Stimulated activated naive B cell treated with anti-CD40 and anti-IgM and Interleukin-4, amounts not matched to agents 10 μg/mL and 1 μg/mL and 100 μg/mL, for 72 hours (primary cell): ENCODE results near the gene SMAD6.

ENCODE experiments used
- ATAC-seq, 2 donors: fragments of 150-1000 bp; cut with Tn5 transposase; replicated peaks; 2 replicates each; pipeline ENCODE4 v1.10.0; 2021; ENCODE audit warnings: moderate library complexity in 1 of 2
- DNase-seq: peaks from one replicate; pipeline ENCODE4 v3.0.0; 2021
- H3K27ac Mint-ChIP-seq: one replicate; pipeline ENCODE4 v1.8.0; 2022; ENCODE audit warnings: mild to moderate bottlenecking, mixed read lengths
- H3K27me3 Mint-ChIP-seq, 2 donors: one replicate each; pipeline ENCODE4 v1.8.0; 2022; ENCODE audit warnings: mixed read lengths in 2 of 2
- H3K36me3 Mint-ChIP-seq, 2 donors: one replicate each; pipeline ENCODE4 v1.8.0; 2022; ENCODE audit warnings: mixed read lengths in 2 of 2, mild to moderate bottlenecking in 1 of 2
- H3K4me1 Mint-ChIP-seq, 2 donors: one replicate each; pipeline ENCODE4 v1.8.0; 2022; ENCODE audit warnings: mixed read lengths in 2 of 2, mild to moderate bottlenecking in 1 of 2
- H3K4me3 Mint-ChIP-seq, 2 donors: one replicate each; pipeline ENCODE4 v1.8.0; 2022; ENCODE audit warnings: mild to moderate bottlenecking in 2 of 2, mixed read lengths in 2 of 2, moderate library complexity in 1 of 2
- H3K9me3 Mint-ChIP-seq, 2 donors: one replicate each; pipeline ENCODE4 v1.8.0; 2022; ENCODE audit warnings: mixed read lengths in 2 of 2, mild to moderate bottlenecking in 1 of 2

Gene SMAD6

GRCh38 chr15:66715181-66715624 lies 13.2 kb downstream of the SMAD6 start:
- no peak for ATAC-seq
- no peak for DNase-seq
- peaks cover 7 to 25% of the 10 kb centered on the region in 2 donors for H3K4me1 Mint-ChIP-seq
- no peak overlapping the region for H3K4me3 Mint-ChIP-seq
- no peak overlapping the region for H3K27ac Mint-ChIP-seq
- no peaks in the 10 kb centered on the region for H3K36me3 Mint-ChIP-seq
- peaks cover 34 to 38% of the 10 kb centered on the region in 2 donors for H3K27me3 Mint-ChIP-seq
- no peaks in the 10 kb centered on the region for H3K9me3 Mint-ChIP-seq

DNA sequence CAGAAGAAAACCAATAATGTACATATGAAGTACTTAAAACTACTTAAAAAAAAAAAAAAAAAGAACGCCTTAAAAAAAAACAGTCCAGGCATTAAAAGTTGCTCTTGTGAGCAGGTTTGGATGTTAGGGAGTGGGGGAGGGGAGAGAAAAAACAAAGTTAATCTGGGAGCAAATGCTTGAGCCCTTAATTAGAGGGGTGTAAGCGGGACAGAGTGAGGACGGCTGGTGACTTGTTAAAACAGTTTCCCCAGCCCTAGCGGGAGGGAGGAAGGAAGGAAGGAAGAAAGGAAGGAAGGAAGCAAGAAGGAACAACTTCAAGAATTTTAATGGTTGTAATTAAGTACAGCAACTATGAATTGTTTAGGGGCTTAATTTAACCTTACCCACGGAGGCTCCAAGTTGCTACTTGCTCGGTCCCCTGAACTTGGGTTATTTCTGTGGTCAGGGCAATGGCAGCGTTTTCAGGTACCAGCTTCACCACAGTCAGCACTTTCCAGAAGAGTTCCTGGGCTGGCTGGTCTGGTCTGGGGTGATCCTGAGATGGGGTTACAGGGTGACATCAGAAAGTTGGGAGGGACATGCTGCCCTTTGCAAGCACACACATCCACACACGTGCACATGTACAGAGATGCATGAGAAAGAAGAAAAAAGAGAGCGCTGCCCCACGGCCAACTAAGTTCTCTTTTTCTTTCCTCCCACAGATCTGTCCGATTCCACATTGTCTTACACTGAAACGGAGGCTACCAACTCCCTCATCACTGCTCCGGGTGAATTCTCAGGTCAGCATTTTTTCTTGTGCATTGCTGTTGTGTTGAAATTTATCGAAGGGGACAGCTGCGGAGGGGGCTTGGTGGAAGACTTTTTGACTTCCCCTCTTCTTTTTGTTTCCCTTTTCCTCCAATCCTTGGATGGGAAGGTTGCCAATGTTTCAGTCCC lies 14.0 kb downstream of the SMAD6 start:
- H3K27ac Mint-ChIP-seq, result no peak overlapping the region
- no peaks in the 10 kb centered on the region for H3K9me3 Mint-ChIP-seq
- H3K4me3 Mint-ChIP-seq, result no peak overlapping the region
- peaks cover 9 to 25% of the 10 kb centered on the region in 2 donors for H3K4me1 Mint-ChIP-seq
- H3K27me3 Mint-ChIP-seq, result peaks cover 38 to 40% of the 10 kb centered on the region in 2 donors
- H3K36me3 Mint-ChIP-seq, result no peaks in the 10 kb centered on the region
- DNase-seq (no peak), ATAC-seq (no peak)

GRCh38 chr15:66716656-66717020 lies 14.6 kb downstream of the SMAD6 start:
- Mint-ChIP-seq H3K4me3 (no peak overlapping the region), H3K36me3 (no peaks in the 10 kb centered on the region), H3K4me1 (peaks cover 9 to 25% of the 10 kb centered on the region in 2 donors), H3K9me3 (no peaks in the 10 kb centered on the region), H3K27me3 (peaks cover 41 to 46% of the 10 kb centered on the region in 2 donors), H3K27ac (no peak overlapping the region)
- ATAC-seq (no peak), DNase-seq (no peak)

GRCh38 chr15:66718220-66718988 lies 16.4 kb downstream of the SMAD6 start:
- H3K4me1 Mint-ChIP-seq, result peaks cover 9 to 19% of the 10 kb centered on the region in 2 donors
- H3K36me3 Mint-ChIP-seq, result no peaks in the 10 kb centered on the region
- no peak for DNase-seq
- no peak overlapping the region for H3K27ac Mint-ChIP-seq
- H3K27me3 Mint-ChIP-seq, result peaks cover 49 to 53% of the 10 kb centered on the region in 2 donors
- ATAC-seq, result no peak
- no peaks in the 10 kb centered on the region for H3K9me3 Mint-ChIP-seq
- H3K4me3 Mint-ChIP-seq, result no peak overlapping the region

GRCh38 chr15:66719471-66719870 lies 17.4 kb downstream of the SMAD6 start:
- Mint-ChIP-seq H3K9me3 (no peaks in the 10 kb centered on the region), H3K4me3 (no peak overlapping the region), H3K36me3 (no peaks in the 10 kb centered on the region), H3K27ac (no peak overlapping the region), H3K27me3 (peaks cover 57 to 59% of the 10 kb centered on the region in 2 donors), H3K4me1 (peaks cover 3 to 8% of the 10 kb centered on the region in 2 donors)
- DNase-seq (no peak), ATAC-seq (no peak)

DNA sequence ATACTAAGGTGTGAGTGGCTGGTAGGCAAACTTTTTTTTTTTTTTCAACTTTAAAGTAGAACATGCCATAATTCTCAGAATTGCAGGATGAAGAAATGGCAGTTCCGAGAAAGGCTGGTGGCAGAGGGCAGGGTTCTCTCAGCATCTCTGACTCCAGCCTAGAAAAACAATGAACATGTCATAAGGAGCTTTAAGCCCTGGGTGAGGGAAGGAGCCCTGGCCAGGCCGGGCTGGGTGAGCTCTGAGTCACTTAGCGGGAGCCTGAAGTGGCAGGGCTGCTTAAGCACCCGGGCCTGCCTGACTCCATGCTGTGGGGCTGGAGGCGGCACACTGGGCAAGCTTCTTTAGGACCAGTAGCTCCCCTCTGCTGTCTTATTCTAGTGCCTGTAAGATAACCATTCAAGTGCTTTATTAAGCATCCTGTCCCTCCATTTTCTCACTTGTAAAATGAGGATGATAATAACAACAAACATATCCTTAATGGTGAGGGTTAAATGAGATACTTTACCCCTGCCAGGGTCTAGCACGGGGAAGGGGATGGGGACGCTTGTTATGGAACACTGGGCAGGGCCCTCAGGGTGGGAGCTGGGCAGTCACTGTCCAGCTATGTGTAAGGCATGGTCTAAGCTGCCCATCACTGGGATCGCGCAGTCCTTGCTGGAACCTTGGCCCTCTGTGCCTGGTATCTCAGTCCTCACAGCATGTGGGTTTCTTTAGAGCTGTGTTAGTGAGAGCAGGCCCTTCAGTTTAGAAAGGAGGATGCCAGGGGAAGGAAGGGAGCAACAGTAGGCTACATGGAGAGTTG lies 18.4 kb downstream of the SMAD6 start:
- Mint-ChIP-seq H3K4me3 (no peak overlapping the region), H3K27ac (no peak overlapping the region), H3K36me3 (no peaks in the 10 kb centered on the region), H3K4me1 (peaks cover 2 to 5% of the 10 kb centered on the region in 2 donors), H3K9me3 (no peaks in the 10 kb centered on the region), H3K27me3 (peaks cover 57 to 59% of the 10 kb centered on the region in 2 donors)
- ATAC-seq (no peak), DNase-seq (no peak)

DNA sequence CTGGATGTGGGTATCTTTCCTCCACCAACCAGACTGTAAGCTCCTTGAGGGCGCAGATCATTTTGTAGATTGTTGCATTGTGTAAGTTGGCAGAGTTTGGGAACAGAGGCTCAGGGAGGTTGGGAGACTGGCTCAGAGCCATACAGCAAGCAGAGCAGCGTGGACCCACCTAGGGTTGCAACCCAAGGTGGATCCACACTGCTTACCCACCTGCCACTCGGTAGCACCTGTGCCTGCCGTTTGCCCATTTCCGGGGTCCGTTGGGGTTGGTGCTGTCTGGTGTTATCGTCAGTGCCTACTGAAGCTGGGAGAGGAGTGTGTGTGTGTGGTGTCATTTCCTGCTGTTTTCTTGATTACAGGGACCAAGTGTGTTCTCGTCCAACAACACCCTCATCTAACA lies 19.0 kb downstream of the SMAD6 start:
- H3K27ac Mint-ChIP-seq, result no peak overlapping the region

DNA sequence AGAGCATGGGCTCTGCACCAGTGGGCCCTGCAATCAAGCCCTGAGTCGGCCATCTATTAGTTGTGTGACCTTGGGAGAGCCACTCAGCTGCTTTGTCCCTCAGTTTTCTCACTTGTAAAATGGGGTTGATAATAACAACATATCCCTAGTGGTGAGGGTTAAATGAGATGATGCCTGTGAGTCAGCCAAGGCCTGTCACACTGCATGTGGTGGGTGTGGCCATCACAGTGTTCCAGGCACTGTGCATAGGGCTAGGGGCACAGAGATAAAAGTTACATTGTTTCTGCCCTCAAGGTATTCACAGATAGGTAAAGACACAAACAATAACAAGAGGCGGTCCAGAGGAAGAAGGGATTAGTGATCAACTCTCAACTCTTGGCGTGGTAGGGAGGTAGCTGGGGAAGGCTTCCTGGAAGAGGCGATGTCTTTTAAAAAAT lies 19.5 kb downstream of the SMAD6 start:
- Mint-ChIP-seq H3K36me3 (no peaks in the 10 kb centered on the region), H3K27ac (no peak overlapping the region), H3K4me3 (no peak overlapping the region), H3K9me3 (no peaks in the 10 kb centered on the region), H3K4me1 (peaks cover 0 to 2% of the 10 kb centered on the region in 2 donors), H3K27me3 (peaks cover 46 to 50% of the 10 kb centered on the region in 2 donors)
- DNase-seq (no peak), ATAC-seq (no peak)

More for the DNA sequence above, 19.0 kb downstream of the SMAD6 start:
- H3K36me3 Mint-ChIP-seq, result no peaks in the 10 kb centered on the region
- ATAC-seq (no peak), DNase-seq (no peak)
- peaks cover 51 to 54% of the 10 kb centered on the region in 2 donors for H3K27me3 Mint-ChIP-seq
- peaks cover 0 to 2% of the 10 kb centered on the region in 2 donors for H3K4me1 Mint-ChIP-seq
- H3K9me3 Mint-ChIP-seq, result no peaks in the 10 kb centered on the region
- H3K4me3 Mint-ChIP-seq, result no peak overlapping the region

- DNase-seq, result no peak
- Mint-ChIP-seq H3K27me3 (peaks cover 42 to 47% of the 10 kb centered on the region in 2 donors), H3K4me1 (peaks cover 0 to 2% of the 10 kb centered on the region in 2 donors), H3K4me3 (no peak overlapping the region), H3K9me3 (no peaks in the 10 kb centered on the region), H3K36me3 (no peaks in the 10 kb centered on the region), H3K27ac (peak overlapping the region; percentile 20)
- ATAC-seq, result no peak
These were observed 19.9 kb downstream of the SMAD6 start for GRCh38 chr15:66721954-66722353.

DNA sequence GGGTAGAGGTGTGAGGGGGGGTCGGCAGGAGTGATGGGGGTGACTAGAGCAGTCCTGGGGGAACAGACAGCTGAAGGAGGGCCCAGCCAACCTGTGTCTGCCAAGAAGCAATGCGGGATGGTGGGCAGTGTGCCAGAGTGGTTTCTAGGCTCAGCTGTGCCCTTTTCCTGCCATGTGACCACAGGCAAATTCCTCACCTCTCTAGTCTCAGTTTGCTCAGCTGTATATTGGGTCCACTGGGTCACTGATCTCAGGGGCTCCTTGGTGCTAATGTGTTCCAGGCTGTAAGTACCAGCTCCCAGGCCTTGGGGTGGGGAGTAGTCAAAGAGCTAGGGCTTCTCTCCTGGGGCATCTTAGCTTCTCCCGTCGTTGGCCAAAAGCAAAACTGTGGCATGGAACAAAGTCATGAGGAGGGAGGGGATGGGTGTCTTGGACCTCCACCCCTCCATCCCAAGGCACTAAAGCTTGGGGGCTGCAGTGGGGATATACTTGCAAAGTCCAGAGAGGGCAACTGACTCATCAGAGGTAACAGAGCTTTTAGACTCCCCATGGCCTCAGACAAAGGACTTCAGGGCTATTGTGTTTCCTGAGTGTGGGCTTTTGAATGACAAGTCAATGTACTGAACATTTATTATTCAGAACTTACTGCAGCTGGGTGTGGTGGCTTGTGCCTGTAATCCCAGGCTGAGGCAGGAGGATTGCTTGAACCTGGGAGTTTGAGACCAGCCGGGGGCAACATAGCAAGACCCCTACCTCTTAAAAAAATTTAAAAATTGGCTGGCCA lies 20.9 kb downstream of the SMAD6 start:
- Mint-ChIP-seq H3K36me3 (no peaks in the 10 kb centered on the region), H3K9me3 (no peaks in the 10 kb centered on the region)

GRCh38 chr15:66723826-66724731 lies 22.0 kb downstream of the SMAD6 start:
- Mint-ChIP-seq H3K4me3 (no peak overlapping the region), H3K27ac (no peak overlapping the region), H3K36me3 (no peaks in the 10 kb centered on the region), H3K4me1 (peaks cover 0 to 2% of the 10 kb centered on the region in 2 donors), H3K27me3 (peaks cover 29% of the 10 kb centered on the region in 2 donors), H3K9me3 (no peaks in the 10 kb centered on the region)
- no peak for ATAC-seq
- DNase-seq, result no peak

More for the DNA sequence above, 20.9 kb downstream of the SMAD6 start:
- H3K4me3 Mint-ChIP-seq, result no peak overlapping the region
- no peak for DNase-seq
- H3K27me3 Mint-ChIP-seq, result peaks cover 34 to 40% of the 10 kb centered on the region in 2 donors
- peaks cover 0 to 2% of the 10 kb centered on the region in 2 donors for H3K4me1 Mint-ChIP-seq
- no peak overlapping the region for H3K27ac Mint-ChIP-seq
- no peak for ATAC-seq

- Mint-ChIP-seq H3K4me3 (no peak overlapping the region), H3K27ac (no peak overlapping the region), H3K36me3 (no peaks in the 10 kb centered on the region), H3K27me3 (peaks cover 25% of the 10 kb centered on the region in 2 donors), H3K9me3 (no peaks in the 10 kb centered on the region), H3K4me1 (peaks cover 0 to 2% of the 10 kb centered on the region in 2 donors)
- DNase-seq (no peak), ATAC-seq (no peak)
These were observed 22.9 kb downstream of the SMAD6 start for GRCh38 chr15:66724732-66725463.
